Measurements from ENCODE around the gene CCNY. TPM values are rescaled to one million over a fixed set of nuclear protein-coding genes. Genes with fewer than 3 reads are reported as not detected.
A peak's percentile ranks its signal among the peaks of the same experiment; 100 is the strongest.

The CCNY gene
- total RNA-seq, 1 experiment from 2014 or later = 59.1 TPM

GRCh38 chr10:35327790-35328403 lies 8.4 kb upstream of the CCNY start:
- Mint-ChIP-seq H3K4me1 (ENCODE audit: low read depth, unreplicated experiment) (peaks cover 25% of the 10 kb centered on the region), H3K9me3 (ENCODE audit: low read depth, unreplicated experiment) (no peaks in the 10 kb centered on the region), H3K27me3 (ENCODE audit: unreplicated experiment) (no peaks in the 10 kb centered on the region), H3K4me3 (ENCODE audit: low read depth, unreplicated experiment) (no peak overlapping the region), H3K36me3 (ENCODE audit: insufficient read depth, unreplicated experiment) (peaks cover 7% of the 10 kb centered on the region), H3K27ac (ENCODE audit: unreplicated experiment) (no peak overlapping the region)
- TF ChIP-seq CTCF (IDR thresholded peaks at IDR 0.05; ENCODE audit: unreplicated experiment) = no peak
- CTCF ChIA-PET = interaction anchor here (0.5 kb wide), 1 partner anchor 88 kb away, joined by 3 read pairs; no protein-coding TSS in a partner anchor
- no peak for DNase-seq
- BruUV-seq (replicated peaks) = no TSS peak
- intact Hi-C loops (cut with micrococcal nuclease; ENCODE audit: unreplicated experiment) = no loop called here

- Mint-ChIP-seq H3K27ac (ENCODE audit: unreplicated experiment) (no peak overlapping the region), H3K9me3 (ENCODE audit: low read depth, unreplicated experiment) (no peaks in the 10 kb centered on the region), H3K4me1 (ENCODE audit: low read depth, unreplicated experiment) (peaks cover 32% of the 10 kb centered on the region), H3K36me3 (ENCODE audit: insufficient read depth, unreplicated experiment) (peaks cover 7% of the 10 kb centered on the region), H3K4me3 (ENCODE audit: low read depth, unreplicated experiment) (no peak overlapping the region), H3K27me3 (ENCODE audit: unreplicated experiment) (no peaks in the 10 kb centered on the region)
- intact Hi-C loops (cut with micrococcal nuclease; ENCODE audit: unreplicated experiment) = no loop called here
- CTCF ChIA-PET = interaction anchor here (0.5 kb wide), 1 partner anchor 89 kb away, joined by 3 read pairs; no protein-coding TSS in a partner anchor
- DNase-seq = no peak
- no TSS peak for BruUV-seq (replicated peaks)
- no peak for TF ChIP-seq CTCF (IDR thresholded peaks at IDR 0.05; ENCODE audit: unreplicated experiment)
Measured at GRCh38 chr10:35328404-35329037, 7.8 kb upstream of the CCNY start.

- peaks cover 7% of the 10 kb centered on the region for H3K36me3 Mint-ChIP-seq (ENCODE audit: insufficient read depth, unreplicated experiment)
- H3K27ac Mint-ChIP-seq (ENCODE audit: unreplicated experiment) = peak overlapping the region; percentile 69
- CTCF ChIA-PET = no interaction called here
- no peak overlapping the region for H3K4me3 Mint-ChIP-seq (ENCODE audit: low read depth, unreplicated experiment)
- peaks cover 42% of the 10 kb centered on the region for H3K4me1 Mint-ChIP-seq (ENCODE audit: low read depth, unreplicated experiment)
- intact Hi-C loops (cut with micrococcal nuclease; ENCODE audit: unreplicated experiment) = no loop called here
- H3K9me3 Mint-ChIP-seq (ENCODE audit: low read depth, unreplicated experiment) = no peaks in the 10 kb centered on the region
- no peak for TF ChIP-seq CTCF (IDR thresholded peaks at IDR 0.05; ENCODE audit: unreplicated experiment)
- BruUV-seq (replicated peaks) = no TSS peak
- DNase-seq = no peak
- H3K27me3 Mint-ChIP-seq (ENCODE audit: unreplicated experiment) = no peaks in the 10 kb centered on the region
Measured at GRCh38 chr10:35329520-35329919, 6.8 kb upstream of the CCNY start.

GRCh38 chr10:35331894-35332640 lies 4.2 kb upstream of the CCNY start:
- BruUV-seq (replicated peaks) = no TSS peak
- peaks cover 47% of the 10 kb centered on the region for H3K4me1 Mint-ChIP-seq (ENCODE audit: low read depth, unreplicated experiment)
- intact Hi-C loops (cut with micrococcal nuclease; ENCODE audit: unreplicated experiment) = loop anchor here (5.0 kb wide), 1 partner anchor 90 kb away; no protein-coding TSS in a partner anchor

More at GRCh38 chr10:35331894-35332640, 4.2 kb upstream of the CCNY start:
- H3K36me3 Mint-ChIP-seq (ENCODE audit: insufficient read depth, unreplicated experiment) = peaks cover 27% of the 10 kb centered on the region
- no peaks in the 10 kb centered on the region for H3K27me3 Mint-ChIP-seq (ENCODE audit: unreplicated experiment)
- peak; percentile 46 for DNase-seq
- no peak for TF ChIP-seq CTCF (IDR thresholded peaks at IDR 0.05; ENCODE audit: unreplicated experiment)
- no peaks in the 10 kb centered on the region for H3K9me3 Mint-ChIP-seq (ENCODE audit: low read depth, unreplicated experiment)
- peak overlapping the region; percentile 51 for H3K27ac Mint-ChIP-seq (ENCODE audit: unreplicated experiment)
- H3K4me3 Mint-ChIP-seq (ENCODE audit: low read depth, unreplicated experiment) = peak overlapping the region; percentile 24
- CTCF ChIA-PET = interaction anchor here (0.6 kb wide), 1 partner anchor 11 kb away, joined by 3 read pairs; no protein-coding TSS in a partner anchor

Measured in Calu3 (cell line).